GM19193 (cell line): ENCODE measurements around the gene CLSTN3.

Experiments
- POLR2A ChIP-seq: IDR thresholded peaks from 4 replicates; pipeline ENCODE4 v1.6.1; 2011; ENCODE audit not compliant: insufficient read depth, insufficient read length; ENCODE audit errors: extremely low read depth

Gene CLSTN3

DNA sequence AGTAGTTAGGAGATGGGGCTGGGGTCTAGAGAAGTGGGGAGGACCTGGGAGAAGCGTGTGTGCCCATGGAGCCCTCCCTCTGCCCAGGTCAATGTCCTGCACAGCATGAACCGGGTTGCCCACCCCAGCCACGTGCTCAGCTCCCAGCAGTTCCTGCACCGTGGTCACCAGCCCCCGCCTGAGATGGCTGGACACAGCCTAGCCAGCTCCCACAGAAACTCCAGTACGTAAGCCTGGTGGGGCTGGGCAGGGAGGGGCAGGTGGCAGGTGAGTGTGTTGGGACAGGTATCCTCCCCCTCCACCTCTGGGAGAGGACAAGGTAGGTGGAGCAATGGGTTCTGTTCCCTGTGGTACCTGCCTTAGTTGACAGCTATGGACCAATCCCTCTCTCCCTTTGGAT is 20.7 kb downstream of the CLSTN3 start:
- no peak for TF ChIP-seq POLR2A

DNA sequence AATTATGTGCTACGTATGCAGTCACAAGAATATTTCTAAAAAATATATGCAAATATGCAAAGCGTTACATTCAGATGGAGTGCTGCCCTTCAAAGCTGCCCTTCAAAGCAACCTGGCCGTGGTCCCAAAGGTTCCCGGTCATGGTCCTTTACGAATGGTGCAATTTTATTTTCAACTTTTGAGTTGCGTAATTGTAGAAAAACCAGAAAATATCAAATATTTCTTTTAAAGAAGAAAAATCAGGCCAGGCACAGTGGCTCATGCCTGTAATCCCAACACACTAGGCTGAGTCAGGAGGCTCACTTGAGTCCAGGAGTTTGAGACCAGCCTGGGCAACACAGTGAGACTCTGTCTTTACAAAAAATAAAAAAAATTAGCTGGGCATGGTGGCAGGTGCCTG is 21.4 kb downstream of the CLSTN3 start:
- TF ChIP-seq POLR2A: no peak

DNA sequence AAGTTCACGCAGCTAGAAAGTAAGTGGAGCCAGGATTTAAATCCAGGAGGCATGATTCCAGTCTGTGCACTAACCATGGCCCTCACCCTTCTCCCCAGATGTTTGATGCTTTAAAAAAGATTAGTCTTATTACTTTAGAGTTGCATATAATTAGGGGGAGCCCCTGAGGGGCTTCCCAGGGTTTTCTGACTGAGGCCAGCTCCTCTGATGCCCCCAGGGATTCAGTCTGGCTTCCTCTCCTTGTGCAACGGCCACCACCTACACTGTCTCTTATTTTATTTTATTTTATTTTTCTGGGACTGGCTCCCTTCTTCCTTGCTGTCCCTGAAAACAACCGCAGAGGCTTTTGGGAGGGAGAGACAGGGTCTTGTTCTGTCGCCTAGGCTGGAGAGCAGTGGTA is 22.6 kb downstream of the CLSTN3 start:
- no peak for TF ChIP-seq POLR2A

DNA sequence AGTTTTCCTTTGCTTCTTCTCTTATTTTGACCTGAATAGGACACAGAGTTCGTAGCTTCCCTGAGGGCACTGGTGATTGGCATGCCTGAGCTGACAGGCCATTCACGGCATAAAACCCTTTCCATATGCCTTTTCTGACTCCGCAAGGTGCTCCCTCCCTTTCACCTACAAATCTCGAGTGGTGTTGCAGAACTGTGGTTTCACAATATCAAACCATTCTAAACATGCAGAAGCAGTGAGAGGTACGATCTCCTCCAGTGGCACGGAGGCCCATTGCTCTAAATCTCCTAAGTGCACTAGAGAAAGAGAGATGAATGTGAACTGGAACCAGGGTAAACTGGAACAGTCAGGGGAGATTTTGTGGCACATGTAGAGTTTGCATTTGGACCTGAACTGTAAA is 23.9 kb downstream of the CLSTN3 start:
- TF ChIP-seq POLR2A: no peak

DNA sequence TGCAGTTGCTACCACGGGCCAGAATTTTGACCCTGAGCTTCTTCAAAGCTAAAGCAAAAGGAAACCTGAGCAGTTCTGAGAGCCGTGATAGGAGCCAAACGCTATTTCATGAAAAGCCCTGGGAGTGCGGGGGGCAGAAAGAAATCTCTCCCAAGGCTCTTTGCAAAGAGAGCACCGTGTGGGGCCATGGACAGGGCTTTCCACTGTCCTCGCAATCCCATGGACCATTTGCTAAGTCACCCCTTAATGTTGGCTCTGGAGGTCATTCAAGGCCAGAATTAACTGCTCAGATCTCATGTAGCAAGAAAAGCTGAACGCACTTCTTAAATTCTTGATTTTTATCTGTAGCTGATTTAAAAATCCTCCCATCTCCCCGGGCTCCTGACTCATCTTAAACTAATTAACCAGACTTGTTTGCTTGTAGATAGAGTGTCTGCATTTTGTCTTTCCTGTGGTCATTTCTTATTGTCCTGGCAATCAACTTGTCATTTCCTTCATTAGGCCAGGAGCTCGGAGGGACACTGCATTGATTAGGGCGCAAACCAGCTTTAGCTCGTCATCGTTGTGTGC is 24.8 kb downstream of the CLSTN3 start:
- TF ChIP-seq POLR2A: no peak

DNA sequence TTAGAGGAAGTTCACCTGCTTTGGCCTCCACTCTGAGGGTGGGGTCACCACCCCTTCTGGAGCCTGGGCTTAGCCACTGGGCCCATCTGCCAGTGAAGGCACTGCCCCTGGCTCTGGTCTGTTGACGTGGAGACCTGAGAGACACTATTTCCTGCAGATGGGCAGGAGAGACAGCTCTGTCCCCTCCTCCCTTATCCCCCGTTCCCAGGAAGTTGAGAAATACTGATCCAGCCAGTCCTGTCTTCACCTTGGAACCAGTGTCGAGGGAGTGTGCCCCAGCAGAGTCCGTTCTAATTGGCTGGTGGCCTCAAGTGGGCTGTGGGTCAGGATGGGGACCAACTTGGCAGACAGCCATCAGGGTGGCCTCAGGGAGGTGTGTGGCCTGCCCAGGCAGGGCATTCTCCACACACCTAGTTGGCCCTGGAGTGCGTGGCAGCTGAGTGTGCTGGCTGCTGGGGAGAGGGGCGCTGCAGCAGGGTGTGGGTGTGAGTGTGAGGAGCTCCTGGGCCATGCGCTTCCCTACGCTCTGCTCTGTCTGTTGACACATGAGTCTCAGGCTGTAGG is 25.4 kb downstream of the CLSTN3 start:
- TF ChIP-seq POLR2A: no peak

DNA sequence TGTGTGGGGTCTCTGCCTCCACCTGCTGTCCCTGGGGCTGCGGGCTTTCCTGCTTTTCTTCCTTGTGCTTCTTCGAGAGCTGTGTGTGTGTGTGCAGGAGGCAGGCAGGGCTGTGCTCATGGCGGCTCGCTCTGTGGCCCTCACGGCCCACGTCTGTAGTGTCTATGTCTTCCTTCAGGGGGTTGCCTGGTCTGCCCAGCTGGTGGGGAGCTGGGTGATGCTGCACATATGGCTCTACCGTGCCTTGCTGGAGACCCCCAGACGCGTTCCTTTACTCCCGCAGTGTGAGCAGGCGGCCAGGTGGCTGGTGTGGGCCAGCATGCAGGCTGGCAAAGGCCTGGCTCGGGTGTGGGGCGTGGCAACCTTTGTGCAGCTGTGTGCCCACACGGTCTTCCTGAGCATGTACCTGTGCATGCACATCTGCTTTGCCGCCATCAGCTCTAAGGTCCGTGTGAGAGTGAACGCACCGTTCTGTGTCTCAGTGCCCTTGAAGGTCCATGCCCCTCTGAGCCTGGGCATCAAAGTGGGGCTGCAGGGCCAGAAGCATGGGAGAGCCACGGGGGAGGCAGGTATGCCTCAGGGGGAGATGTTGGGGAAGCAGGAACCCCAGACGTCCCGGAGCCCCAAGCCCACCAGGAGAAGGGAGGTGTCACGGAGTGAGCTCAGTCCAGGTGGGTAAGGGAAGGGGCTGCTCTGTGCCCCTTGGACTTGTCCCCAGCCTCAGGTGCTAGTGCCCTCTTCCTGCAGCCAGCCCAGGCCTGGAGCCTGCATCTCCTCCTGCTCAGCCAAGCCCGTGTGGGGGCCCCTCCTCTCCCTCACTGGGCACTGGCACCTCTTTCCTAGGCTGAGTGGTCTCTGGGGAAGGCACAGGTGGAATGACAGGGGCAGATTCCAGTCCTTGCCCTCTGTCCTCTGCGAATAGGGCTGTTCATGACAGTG is 26.4 kb downstream of the CLSTN3 start:
- TF ChIP-seq POLR2A: no peak

DNA sequence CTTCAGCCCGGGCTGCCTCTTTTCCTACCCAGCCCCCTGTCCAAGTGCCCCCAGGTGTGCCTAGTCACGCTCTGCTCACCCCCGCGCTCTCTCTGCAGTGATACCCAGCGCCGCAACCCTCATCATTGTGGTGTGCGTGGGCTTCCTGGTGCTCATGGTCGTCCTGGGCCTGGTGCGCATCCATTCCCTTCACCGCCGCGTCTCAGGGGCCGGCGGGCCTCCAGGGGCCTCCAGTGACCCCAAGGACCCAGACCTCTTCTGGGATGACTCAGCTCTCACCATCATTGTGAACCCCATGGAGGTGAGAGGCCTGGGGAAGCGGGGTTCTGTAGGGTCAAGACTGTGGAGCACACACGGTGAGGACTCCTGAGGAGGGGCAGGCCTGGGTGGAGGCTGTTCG is 27.2 kb downstream of the CLSTN3 start:
- TF ChIP-seq POLR2A: no peak

DNA sequence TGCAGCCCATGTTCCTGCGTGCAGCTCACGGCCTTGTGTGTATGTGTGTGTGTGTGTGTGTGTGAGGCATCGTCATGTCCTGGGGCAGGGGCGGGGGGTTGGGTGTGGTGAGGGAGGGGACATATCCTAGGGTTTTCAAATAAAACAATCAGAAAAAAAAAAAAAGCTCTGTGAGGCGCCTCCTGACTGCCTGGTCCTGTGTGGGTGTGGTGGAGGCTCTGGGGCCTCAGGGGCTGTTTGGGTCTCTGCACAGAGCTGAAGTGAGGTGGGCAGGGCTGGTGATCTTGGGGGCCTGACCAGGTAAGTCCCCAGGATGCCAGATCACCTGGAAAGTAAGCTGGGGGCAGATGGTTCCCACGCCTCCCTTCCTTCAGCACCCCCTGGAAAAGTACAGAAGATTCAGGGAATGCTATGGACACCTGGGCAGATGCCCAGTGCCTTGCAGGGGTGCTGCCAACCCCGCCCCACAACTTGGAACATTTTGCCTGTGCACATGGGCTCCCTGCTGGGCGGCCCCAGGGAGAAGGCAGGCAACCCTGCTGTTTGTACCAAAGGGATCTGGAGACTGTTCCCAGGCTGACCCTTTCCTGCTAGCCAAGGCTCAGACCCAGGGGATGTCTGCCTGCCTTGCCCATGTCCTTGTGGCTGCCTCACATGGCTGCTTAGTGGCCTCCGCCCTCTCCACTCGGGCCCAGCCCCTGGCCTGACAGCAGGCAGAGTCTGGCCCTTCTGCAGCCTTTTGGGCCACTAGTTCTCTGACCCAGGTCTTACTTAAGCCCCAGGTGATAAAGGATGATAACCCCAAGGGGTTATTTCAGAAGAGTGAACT is 28.8 kb downstream of the CLSTN3 start:
- no peak for TF ChIP-seq POLR2A

DNA sequence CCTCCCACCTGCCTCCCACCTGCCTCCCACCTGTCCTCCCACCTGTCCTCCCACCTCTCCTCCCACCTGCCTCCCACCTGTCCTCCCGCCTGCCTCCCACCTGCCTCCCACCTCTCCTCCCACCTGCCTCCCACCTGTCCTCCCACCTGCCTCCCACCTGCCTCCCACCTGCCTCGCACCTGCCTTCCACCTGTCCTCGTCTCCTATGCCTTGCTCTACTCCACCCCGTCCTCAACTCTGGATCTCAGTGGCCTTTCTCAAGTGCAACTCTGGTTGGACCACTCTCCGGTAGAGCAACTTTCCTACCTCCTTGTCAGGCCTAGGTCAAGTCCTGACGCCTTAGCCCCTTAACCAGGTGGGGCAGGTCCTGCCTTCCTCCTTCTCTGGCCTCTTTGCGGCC is 30.0 kb downstream of the CLSTN3 start:
- no peak for TF ChIP-seq POLR2A

DNA sequence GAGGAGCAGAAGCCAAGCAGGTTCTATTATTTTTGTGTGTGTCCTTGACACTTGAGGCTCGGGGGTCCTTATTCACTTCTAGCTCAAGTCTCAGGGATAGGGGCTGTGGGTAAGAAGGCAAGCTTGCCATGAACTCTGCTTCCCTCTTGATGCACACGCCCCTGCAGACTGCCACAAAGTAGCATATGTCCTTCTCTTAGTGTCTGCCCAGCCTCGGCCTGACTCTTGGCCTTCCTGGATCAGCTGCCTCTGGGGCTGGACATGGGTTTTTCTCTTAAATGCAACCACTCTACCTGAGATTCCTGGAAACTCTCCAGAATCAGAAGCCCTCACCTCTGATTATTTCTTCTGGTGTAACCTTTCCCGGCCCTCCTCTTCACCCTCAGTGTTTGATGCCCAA is 31.2 kb downstream of the CLSTN3 start:
- no peak for TF ChIP-seq POLR2A

DNA sequence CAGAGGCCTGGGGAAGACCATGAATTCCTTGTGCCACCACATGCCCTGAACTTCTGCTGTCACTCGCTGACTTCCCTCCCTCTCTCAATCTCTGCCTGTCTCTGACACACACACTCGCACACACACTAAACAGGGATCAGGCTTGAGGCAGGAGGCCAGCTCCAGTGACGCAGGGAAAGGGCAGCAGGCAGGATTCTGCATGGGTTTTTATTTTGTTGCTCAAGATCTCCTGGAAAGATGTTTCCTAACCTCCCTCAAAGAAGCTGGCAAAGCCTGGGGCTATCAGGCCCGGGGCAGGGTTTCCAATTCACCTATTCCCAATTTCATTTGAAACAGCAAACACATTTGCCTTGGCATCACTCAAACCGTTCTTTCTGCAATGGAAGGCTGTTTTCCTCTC is 31.6 kb downstream of the CLSTN3 start:
- no peak for TF ChIP-seq POLR2A

DNA sequence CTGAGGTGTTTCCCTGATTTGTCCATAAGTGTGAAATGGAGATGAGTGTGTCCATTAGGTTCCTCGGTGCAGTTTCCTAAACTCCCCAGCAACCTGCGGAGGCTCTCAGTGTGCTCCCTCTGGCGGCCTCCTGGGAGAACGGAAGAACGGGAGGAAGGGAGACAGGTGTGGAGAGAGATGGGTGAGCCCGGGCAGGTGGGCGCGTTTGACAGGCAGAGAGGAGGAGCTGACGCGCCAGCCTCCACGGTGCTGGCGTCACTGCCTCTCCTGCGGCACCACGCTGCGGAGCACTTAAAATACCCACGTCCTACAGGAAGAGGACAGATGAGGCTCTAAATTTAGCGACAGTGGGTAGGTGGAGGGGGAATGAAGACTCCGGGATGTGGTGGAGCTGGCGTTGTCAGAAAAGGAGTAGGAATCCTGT is 32.5 kb downstream of the CLSTN3 start:
- TF ChIP-seq POLR2A: no peak

DNA sequence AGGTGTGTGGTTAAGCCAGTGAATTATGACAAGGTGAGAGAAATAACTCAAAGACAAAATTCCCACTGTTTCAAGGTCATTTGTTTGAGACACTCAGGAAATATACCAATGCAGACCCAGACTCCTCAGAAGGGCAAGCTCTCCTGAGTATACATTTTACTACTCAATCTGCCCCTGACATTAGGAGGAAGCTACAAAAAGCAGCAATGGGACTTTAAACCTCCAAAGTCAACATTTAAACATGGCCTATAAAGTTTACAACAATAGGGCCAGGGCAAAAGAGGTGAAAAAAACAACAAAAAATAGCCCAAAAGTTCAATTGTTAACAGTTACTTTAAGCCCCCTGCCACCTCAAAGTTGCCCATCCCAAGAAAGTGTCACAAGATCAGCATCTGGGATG is 39.8 kb downstream of the CLSTN3 start:
- no peak for TF ChIP-seq POLR2A

DNA sequence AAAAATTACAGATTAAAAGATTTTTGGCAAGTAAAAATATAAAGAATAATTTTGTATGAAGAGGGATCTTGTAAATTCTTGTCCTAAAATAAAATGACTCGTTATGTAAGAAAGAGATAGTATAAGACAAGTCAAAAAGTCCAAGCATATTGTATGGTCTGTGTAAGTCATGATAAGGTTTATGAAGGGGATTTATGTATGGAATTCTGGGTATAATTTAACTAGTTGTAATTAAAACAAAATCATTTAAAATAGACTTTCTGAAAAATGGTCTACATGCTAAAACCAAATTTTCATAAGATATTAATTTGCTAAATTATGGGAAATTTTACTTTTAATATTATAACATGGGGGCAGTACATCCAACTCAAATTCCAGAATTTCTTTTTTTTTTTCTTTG is 41.7 kb downstream of the CLSTN3 start:
- TF ChIP-seq POLR2A: no peak

DNA sequence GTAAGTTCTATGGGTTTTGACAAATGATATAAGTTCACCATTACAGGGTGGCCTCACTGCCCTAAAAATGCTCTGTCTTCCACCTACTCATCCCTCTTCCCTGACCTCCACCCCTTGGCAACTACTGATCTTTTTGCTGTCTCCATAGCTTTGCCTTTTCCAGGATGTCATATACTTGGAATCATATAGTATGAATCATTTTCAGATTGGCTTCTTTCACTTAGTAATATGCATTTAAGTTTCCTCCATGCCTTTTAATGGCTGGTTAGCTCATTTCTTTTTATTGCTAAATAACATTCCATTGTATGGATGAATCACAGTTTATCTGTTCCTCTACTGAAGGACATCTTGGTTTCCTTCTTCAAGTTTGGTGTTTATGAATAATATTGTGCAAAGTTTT is 45.3 kb downstream of the CLSTN3 start:
- no peak for TF ChIP-seq POLR2A

DNA sequence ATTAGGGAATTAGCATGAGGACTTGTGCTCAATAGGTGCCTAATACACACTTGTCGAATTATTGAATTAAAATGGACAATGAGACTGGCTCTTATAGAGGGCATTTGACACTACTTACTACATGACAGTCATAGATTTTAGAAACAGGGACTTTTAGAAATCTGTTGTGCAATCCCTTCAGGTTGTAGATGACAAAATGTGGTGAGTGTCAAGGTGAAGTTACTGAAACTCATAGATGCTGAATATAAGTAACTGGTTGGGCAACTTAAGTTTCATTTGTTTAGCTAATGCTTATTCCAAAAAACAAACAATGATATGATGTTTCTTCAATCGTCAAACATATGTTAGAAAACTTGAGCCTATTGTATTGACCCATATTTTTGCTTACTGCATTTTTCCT is 46.4 kb downstream of the CLSTN3 start:
- no peak for TF ChIP-seq POLR2A
